Esophagus muscularis mucosa (tissue), 4 donors: ENCODE data around the gene LACTB. TPM values are rescaled to one million over a fixed set of nuclear protein-coding genes. Genes with fewer than 3 reads are reported as not detected.
"Not testable (repeated sequence)": the region's sequence is repeated elsewhere in the genome, so short reads cannot be mapped to it uniquely, and the experiment has no call there.

ENCODE experiments used
- DNase-seq: peaks from one replicate; pipeline ENCODE4 v3.0.0-alpha.2; 2017; ENCODE audit errors: extremely low spot score
- H3K27ac ChIP-seq, 4 donors: fragments of 200-600 bp; sonication (generic); replicated peaks in 1 of 4; 1 replicate in 3 of 4; 2 replicates in 1 of 4; pipeline ENCODE4 v1.5.1; 2016 to 2019; ENCODE audit warnings: mild to moderate bottlenecking in 1 of 4
- H3K27me3 ChIP-seq, 4 donors: fragments of 200-600 bp; sonication (generic); one replicate each; pipeline versions ENCODE4 v1.5.1 to v1.6.0; 2016 to 2019
- H3K36me3 ChIP-seq, 4 donors: fragments of 200-600 bp; sonication (generic); one replicate each; pipeline ENCODE4 v1.5.1; 2016 to 2019
- H3K4me1 ChIP-seq, 4 donors: fragments of 200-600 bp; sonication (generic); one replicate each; pipeline ENCODE4 v1.5.1; 2016 to 2019
- H3K4me3 ChIP-seq, 4 donors: fragments of 200-600 bp; sonication (generic); 1 replicate in 2 of 4; 2 replicates in 2 of 4; pipeline ENCODE4 v1.5.1; 2016 to 2019; ENCODE audit warnings: mild to moderate bottlenecking in 4 of 4, moderate library complexity in 1 of 4
- H3K9me3 ChIP-seq, 4 donors: fragments of 200-600 bp; sonication (generic); 1 replicate in 3 of 4; 2 replicates in 1 of 4; pipeline ENCODE4 v1.5.1; 2016 to 2019
- EP300 ChIP-seq: sonication (generic); formaldehyde crosslinking; IDR thresholded peaks from one replicate; pipeline ENCODE4 v1.6.1; 2017; ENCODE audit warnings: antibody characterized with exemption
- POLR2A ChIP-seq: fragments of 450-650 bp; IDR thresholded peaks from one replicate; pipeline ENCODE4 v1.6.1; 2017; ENCODE audit warnings: antibody characterized with exemption, moderate library complexity, mild to moderate bottlenecking, low read depth
- POLR2AphosphoS5 ChIP-seq, 2 donors: sonication (generic); formaldehyde crosslinking; IDR thresholded peaks; one replicate each; pipeline ENCODE4 v1.6.1; 2017; ENCODE audit warnings: antibody characterized with exemption in 2 of 2
- WGBS: methylation state at CpG from one replicate; pipeline ENCODE4 v1.1.5; 2018; 5-methylcytosine and 5-hydroxymethylcytosine counted together
- intact Hi-C: fragments of 100-400 bp; cut with DNase I; formaldehyde crosslinking; loops from one replicate; pipeline ENCODE4 v1.15.1; 2023
- total RNA-seq, 4 donors: library from RNA; depleted of rRNA; stranded (reverse); fragments of >200 nt; gene quantifications; one replicate each; pipeline versions ENCODE4 v1.1.0 to v1.2.1, GENCODE V29; 2016
- TF ChIP-seq, protein P1 (sequence below), 3 experiments: fragments of 200-600 bp in 2 of 3; fragments of 450-650 bp in 1 of 3; sonication (generic) in 2 of 3; IDR thresholded peaks; one replicate each; pipeline ENCODE4 v1.5.1; 2017 to 2019; ENCODE audit warnings: antibody characterized with exemption in 3 of 3, mild to moderate bottlenecking in 2 of 3, moderate library complexity in 1 of 3

The LACTB gene
- total RNA-seq, 4 donors from 2014 or later: 15.4 to 22.8 (median 18.7) TPM

DNA sequence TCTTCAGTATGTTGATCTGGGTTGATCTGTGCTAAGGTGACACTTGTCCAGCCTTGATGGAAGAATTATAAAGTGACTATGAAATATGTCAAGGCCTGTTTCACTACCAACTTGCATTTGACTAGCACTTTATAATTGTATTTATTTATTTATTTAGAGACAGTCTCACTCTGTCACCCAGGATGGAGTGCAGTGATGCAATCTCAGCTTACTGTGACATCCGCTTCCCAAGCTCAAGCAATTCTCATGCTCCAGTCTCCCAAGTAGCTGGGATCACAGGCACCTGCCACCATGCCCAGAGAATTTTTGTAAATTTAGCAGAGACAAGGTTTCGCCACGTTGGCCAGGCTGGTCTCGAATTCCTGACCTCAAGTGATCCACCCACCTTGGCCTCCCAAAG lies 25.5 kb upstream of the LACTB start:
- intact Hi-C loops: no loop called here
- no peaks in the 10 kb centered on the region for H3K9me3 ChIP-seq
- TF ChIP-seq, protein P1, sequence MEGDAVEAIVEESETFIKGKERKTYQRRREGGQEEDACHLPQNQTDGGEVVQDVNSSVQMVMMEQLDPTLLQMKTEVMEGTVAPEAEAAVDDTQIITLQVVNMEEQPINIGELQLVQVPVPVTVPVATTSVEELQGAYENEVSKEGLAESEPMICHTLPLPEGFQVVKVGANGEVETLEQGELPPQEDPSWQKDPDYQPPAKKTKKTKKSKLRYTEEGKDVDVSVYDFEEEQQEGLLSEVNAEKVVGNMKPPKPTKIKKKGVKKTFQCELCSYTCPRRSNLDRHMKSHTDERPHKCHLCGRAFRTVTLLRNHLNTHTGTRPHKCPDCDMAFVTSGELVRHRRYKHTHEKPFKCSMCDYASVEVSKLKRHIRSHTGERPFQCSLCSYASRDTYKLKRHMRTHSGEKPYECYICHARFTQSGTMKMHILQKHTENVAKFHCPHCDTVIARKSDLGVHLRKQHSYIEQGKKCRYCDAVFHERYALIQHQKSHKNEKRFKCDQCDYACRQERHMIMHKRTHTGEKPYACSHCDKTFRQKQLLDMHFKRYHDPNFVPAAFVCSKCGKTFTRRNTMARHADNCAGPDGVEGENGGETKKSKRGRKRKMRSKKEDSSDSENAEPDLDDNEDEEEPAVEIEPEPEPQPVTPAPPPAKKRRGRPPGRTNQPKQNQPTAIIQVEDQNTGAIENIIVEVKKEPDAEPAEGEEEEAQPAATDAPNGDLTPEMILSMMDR (IDR thresholded peaks at IDR 0.05): no peak
- TF ChIP-seq EP300: no peak
- no peak for TF ChIP-seq POLR2AphosphoS5 (IDR thresholded peaks at IDR 0.05)
- no peak overlapping the region for H3K27ac ChIP-seq
- peaks cover 10 to 23% (median 22%) of the 10 kb centered on the region in 4 donors for H3K4me1 ChIP-seq
- no peak for DNase-seq
- H3K36me3 ChIP-seq: no peaks in the 10 kb centered on the region
- no peak overlapping the region for H3K4me3 ChIP-seq
- 94% methylated on average over 4 of the region's 4 CpGs for WGBS
- H3K27me3 ChIP-seq: no peaks in the 10 kb centered on the region

DNA sequence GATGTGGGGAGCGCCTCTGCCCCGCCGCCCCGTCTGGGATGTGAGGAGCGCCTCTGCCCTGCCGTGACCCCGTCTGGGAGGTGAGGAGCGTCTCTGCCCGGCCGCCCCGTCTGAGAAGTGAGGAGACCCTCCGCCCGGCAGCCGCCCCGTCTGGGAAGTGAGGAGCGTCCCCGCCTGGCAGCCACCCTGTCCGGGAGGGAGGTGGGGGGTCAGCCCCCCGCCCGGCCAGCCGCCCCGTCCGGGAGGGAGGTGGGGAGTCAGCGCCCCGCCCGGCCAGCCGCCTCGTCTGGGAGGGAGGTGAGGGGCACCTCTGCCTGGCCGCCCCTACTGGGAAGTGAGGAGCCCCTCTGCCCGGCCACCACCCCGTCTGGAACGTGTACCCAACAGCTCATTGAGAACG lies 22.8 kb upstream of the LACTB start:
- H3K4me3 ChIP-seq, intact Hi-C loops, H3K9me3 ChIP-seq, H3K27ac ChIP-seq, H3K27me3 ChIP-seq, DNase-seq, H3K36me3 ChIP-seq: not testable (repeated sequence)
- WGBS: 98% methylated on average over 5 of the region's 33 CpGs
- peaks cover 7 to 13% (median 12%) of the 10 kb centered on the region in 4 donors for H3K4me1 ChIP-seq

DNA sequence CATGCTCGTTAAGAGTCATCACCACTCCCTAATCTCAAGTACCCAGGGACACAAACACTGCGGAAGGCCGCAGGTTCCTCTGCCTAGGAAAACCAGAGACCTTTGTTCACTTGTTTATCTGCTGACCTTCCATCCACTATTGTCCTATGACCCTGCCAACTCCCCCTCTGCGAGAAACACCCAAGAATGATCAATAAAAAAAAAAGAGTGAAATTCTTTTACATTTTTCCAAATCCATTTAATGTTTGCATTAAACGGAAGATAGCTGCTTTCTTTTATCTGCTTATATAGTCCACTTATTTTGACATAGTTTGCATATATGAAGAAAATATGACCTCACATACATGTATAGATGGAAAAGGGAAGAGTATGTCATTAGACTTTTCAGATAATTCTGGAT lies 22.1 kb upstream of the LACTB start:
- H3K36me3 ChIP-seq, intact Hi-C loops: not testable (repeated sequence)
- 96% methylated on average over 4 of the region's 5 CpGs for WGBS

DNA sequence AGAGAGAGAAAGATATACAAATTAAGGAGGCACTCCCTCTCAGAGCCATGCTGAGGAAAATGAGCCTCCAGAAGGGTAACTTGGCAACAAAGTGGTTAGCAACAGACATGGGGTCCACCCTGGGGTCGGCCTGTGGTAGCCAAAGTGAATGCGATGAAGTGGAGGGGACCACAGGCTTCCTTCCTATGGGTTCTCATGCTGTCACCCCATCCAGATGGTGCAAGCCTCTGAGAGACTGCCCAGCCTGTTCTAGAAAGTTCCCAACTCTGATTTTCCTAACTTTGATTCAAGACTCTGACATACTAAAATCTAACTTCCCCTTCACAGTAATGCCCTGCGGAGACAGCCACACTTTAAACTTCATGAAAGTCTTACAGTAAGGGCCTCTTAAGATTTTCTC lies 18.2 kb upstream of the LACTB start:
- intact Hi-C loops: no loop called here
- no peaks in the 10 kb centered on the region for H3K9me3 ChIP-seq
- TF ChIP-seq, protein P1 (IDR thresholded peaks at IDR 0.05): no peak
- no peak for TF ChIP-seq EP300
- TF ChIP-seq POLR2AphosphoS5 (IDR thresholded peaks at IDR 0.05): no peak
- no peak for TF ChIP-seq POLR2A
- H3K36me3 ChIP-seq: no peaks in the 10 kb centered on the region
- H3K27ac ChIP-seq: no peak overlapping the region
- peaks cover 0 to 16% (median 14%) of the 10 kb centered on the region in 4 donors for H3K4me1 ChIP-seq
- H3K27me3 ChIP-seq: no peaks in the 10 kb centered on the region
- no peak overlapping the region for H3K4me3 ChIP-seq
- WGBS: 77% methylated on average over 3 of the region's 3 CpGs
- no peak for DNase-seq

More for the DNA sequence above, 22.1 kb upstream of the LACTB start:
- H3K4me3 ChIP-seq, H3K9me3 ChIP-seq, DNase-seq, H3K4me1 ChIP-seq, H3K27me3 ChIP-seq, H3K27ac ChIP-seq: not testable (repeated sequence)

DNA sequence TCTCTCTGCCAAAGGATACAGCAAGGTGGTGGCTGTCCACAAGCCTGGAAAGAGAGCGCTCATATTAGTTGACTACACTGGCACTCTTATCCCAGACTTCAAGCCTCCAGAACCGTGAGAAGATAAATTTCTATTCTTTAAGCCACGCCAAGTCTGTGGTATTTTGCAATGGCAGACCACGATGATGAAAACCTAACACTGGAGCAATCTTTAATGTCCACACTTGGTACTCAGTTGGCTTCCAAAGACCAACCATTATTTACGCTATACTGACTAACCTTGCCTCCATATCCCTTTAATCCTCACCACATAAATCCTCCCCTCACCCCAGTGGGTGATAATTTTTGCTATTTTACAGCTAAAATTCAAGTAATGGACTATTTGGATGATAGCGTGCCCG lies 16.9 kb upstream of the LACTB start:
- Histone ChIP-seq H3K27ac (no peak overlapping the region), H3K36me3 (no peaks in the 10 kb centered on the region), H3K27me3 (no peaks in the 10 kb centered on the region), H3K9me3 (no peaks in the 10 kb centered on the region), H3K4me3 (no peak overlapping the region), H3K4me1 (peaks cover 0 to 23% (median 17%) of the 10 kb centered on the region in 4 donors)
- WGBS: 69% methylated on average over 7 of the region's 7 CpGs
- TF ChIP-seq POLR2A (no peak), EP300 (no peak), POLR2AphosphoS5 (IDR thresholded peaks at IDR 0.05) (no peak)
- TF ChIP-seq, protein P1 (IDR thresholded peaks at IDR 0.05): no peak
- intact Hi-C loops: no loop called here
- no peak for DNase-seq

DNA sequence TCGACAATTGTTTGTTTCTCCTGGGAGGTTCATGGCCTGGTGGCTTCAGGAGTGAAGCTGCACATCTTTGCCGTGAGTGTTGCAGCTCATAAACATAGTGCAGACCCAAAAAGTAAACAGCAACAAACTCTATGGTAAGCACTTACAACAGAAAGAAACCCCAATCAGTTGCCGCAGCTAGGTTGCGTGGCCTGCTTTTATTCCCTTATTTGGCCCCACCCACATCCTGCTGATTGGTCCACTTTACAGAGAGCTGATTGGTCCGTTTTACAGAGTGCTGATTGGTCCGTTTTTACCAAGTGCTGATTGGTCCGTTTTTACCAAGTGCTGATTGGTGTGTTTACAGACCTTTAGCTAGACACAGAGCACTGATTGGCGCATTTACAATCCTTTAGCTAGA lies 16.3 kb upstream of the LACTB start:
- H3K4me3 ChIP-seq, DNase-seq, H3K9me3 ChIP-seq, intact Hi-C loops, H3K27ac ChIP-seq, H3K27me3 ChIP-seq, H3K36me3 ChIP-seq: not testable (repeated sequence)
- 83% methylated on average over 8 of the region's 8 CpGs for WGBS
- H3K4me1 ChIP-seq: peaks cover 0 to 23% (median 17%) of the 10 kb centered on the region in 4 donors
